ENCODE data around the gene PARP1.

PARP1 gene

GRCh38 chr1:226401355-226402303 is 6.3 kb downstream of the PARP1 start:
- no peak for DNase-seq (ENCODE audit: low spot score)
- no peak overlapping the region for H3K4me3 ChIP-seq
- H3K27ac ChIP-seq, result no peak overlapping the region
- TF ChIP-seq, protein P1, sequence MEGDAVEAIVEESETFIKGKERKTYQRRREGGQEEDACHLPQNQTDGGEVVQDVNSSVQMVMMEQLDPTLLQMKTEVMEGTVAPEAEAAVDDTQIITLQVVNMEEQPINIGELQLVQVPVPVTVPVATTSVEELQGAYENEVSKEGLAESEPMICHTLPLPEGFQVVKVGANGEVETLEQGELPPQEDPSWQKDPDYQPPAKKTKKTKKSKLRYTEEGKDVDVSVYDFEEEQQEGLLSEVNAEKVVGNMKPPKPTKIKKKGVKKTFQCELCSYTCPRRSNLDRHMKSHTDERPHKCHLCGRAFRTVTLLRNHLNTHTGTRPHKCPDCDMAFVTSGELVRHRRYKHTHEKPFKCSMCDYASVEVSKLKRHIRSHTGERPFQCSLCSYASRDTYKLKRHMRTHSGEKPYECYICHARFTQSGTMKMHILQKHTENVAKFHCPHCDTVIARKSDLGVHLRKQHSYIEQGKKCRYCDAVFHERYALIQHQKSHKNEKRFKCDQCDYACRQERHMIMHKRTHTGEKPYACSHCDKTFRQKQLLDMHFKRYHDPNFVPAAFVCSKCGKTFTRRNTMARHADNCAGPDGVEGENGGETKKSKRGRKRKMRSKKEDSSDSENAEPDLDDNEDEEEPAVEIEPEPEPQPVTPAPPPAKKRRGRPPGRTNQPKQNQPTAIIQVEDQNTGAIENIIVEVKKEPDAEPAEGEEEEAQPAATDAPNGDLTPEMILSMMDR (IDR thresholded peaks at IDR 0.05), result no peak

DNA sequence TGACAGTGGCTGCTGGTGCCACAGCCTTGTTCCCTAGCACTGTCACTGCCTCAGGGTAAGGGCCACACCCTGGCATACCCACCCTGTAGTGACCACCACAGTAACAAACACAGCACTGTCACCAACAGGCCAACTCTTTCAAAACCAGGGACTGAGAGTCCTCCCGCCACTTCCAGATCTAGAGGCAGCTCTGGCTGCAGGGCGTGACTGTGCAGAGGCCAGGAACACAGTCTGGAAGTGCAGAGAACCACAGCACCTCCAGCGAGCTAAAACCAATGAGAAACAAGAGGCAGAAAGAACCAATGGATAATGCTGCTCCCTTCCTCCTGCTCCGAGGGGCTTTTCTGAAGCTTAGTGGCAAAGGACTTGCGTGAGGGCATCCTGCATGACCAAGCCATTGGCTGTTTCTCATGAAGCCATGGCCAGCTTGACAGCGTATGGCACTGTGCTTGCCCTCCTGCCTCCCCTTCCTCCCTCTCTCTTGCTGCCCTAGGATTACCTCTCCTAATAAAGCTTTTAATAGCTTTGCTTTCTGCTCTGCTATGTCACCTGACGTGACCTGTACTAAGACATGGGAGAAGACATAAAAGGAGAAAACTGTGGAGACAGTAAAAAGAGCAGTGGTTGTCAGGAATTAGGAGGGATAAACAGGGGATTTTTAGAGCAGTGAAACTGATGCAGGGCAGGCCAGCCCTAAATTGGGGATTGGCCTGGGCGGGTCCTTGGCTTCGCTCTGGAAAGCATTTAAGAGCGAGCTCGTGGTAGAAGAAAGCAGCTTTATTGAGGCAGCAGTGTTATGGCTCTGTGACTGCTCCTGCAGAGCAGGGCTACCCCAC is 7.2 kb downstream of the PARP1 start:
- Histone ChIP-seq H3K4me3 (no peak overlapping the region), H3K27ac (no peak overlapping the region)
- TF ChIP-seq, protein P1 (IDR thresholded peaks at IDR 0.05), result no peak
- DNase-seq (ENCODE audit: low spot score), result no peak

- DNase-seq (ENCODE audit: low spot score), result no peak
- TF ChIP-seq, protein P1 (IDR thresholded peaks at IDR 0.05), result no peak
- H3K4me3 ChIP-seq, result no peak overlapping the region
- no peak overlapping the region for H3K27ac ChIP-seq
Measured at GRCh38 chr1:226397955-226398636, 9.8 kb downstream of the PARP1 start.

GRCh38 chr1:226397011-226397926 is 10.6 kb downstream of the PARP1 start:
- H3K4me3 ChIP-seq, result no peak overlapping the region
- TF ChIP-seq, protein P1 (IDR thresholded peaks at IDR 0.05), result no peak
- H3K27ac ChIP-seq, result no peak overlapping the region
- no peak for DNase-seq (ENCODE audit: low spot score)

DNA sequence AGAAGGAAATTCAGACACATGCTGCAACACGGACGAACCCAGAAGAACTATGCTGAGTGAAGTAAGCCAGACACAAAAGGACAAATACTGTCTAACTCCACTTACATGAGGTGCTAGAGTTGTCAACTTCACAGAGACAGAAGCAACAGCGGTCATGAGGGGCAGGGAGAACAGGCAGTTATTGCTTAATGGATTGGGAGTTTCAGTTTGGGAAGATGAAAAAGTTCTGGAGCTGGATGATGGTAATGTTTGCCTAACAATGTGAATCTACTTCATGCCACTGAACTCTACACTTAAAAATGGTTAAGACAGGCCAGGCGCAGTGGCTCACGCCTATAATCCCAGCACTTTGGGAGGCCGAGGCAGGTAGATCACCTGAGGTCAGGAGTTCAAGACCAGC is 12.1 kb downstream of the PARP1 start:
- DNase-seq (ENCODE audit: low spot score), result no peak
- Histone ChIP-seq H3K4me3 (no peak overlapping the region), H3K27ac (no peak overlapping the region)
- TF ChIP-seq, protein P1 (IDR thresholded peaks at IDR 0.05), result no peak

GRCh38 chr1:226394462-226394861 is 13.4 kb downstream of the PARP1 start:
- no peak for DNase-seq (ENCODE audit: low spot score)
- H3K4me3 ChIP-seq, result no peak overlapping the region
- no peak overlapping the region for H3K27ac ChIP-seq
- TF ChIP-seq, protein P1 (IDR thresholded peaks at IDR 0.05), result no peak

Measured in coronary artery (tissue), 2 donors.